NOMO-1 treated with DMSO at 0.1 percent for 48 hours (cell line): ENCODE data around the gene NPC1L1.
A peak's percentile ranks its signal among the peaks of the same experiment; 100 is the strongest.
"Not testable (repeated sequence)": the region's sequence is repeated elsewhere in the genome, so short reads cannot be mapped to it uniquely, and the experiment has no call there.

Experiments
- DNase-seq: peaks from one replicate; lab custom pipeline; 2025; ENCODE audit not compliant: unreplicated experiment; lab: John Stamatoyannopoulos, UW

NPC1L1 gene

GRCh38 chr7:44565795-44566559 is 24.8 kb upstream of the NPC1L1 start:
- no peak for DNase-seq

- peak; percentile 41 for DNase-seq
Measured at GRCh38 chr7:44565097-44565794, 24.1 kb upstream of the NPC1L1 start.

GRCh38 chr7:44564606-44565005 is 23.5 kb upstream of the NPC1L1 start:
- DNase-seq, result no peak

- no peak for DNase-seq
Measured at GRCh38 chr7:44563171-44563679, 22.1 kb upstream of the NPC1L1 start.

GRCh38 chr7:44562622-44562962 is 21.5 kb upstream of the NPC1L1 start:
- DNase-seq, result not testable (repeated sequence)

GRCh38 chr7:44561962-44562621 is 21.0 kb upstream of the NPC1L1 start:
- no peak for DNase-seq

GRCh38 chr7:44561481-44561880 is 20.4 kb upstream of the NPC1L1 start:
- no peak for DNase-seq

- DNase-seq, result no peak
Measured at GRCh38 chr7:44559485-44559884, 18.4 kb upstream of the NPC1L1 start.

- no peak for DNase-seq
Measured at GRCh38 chr7:44557485-44557884, 16.4 kb upstream of the NPC1L1 start.

GRCh38 chr7:44555350-44555749 is 14.2 kb upstream of the NPC1L1 start:
- DNase-seq, result no peak

- DNase-seq, result not testable (repeated sequence)
Measured at GRCh38 chr7:44552473-44553005, 11.4 kb upstream of the NPC1L1 start.

- no peak for DNase-seq
Measured at GRCh38 chr7:44549457-44549856, 8.3 kb upstream of the NPC1L1 start.

- DNase-seq, result no peak
Measured at GRCh38 chr7:44548893-44549292, 7.8 kb upstream of the NPC1L1 start.

GRCh38 chr7:44547536-44548231 is 6.6 kb upstream of the NPC1L1 start:
- DNase-seq, result no peak

GRCh38 chr7:44541876-44542610 is 913 bp upstream of the NPC1L1 start:
- no peak for DNase-seq

- no peak for DNase-seq
Measured at GRCh38 chr7:44540592-44541027, 520 bp downstream of the NPC1L1 start.

GRCh38 chr7:44539669-44540506 is 1.2 kb downstream of the NPC1L1 start:
- no peak for DNase-seq

GRCh38 chr7:44538798-44539668 is 2.1 kb downstream of the NPC1L1 start:
- DNase-seq, result no peak
